CD4-positive, alpha-beta T cell treated with Interleukin-6 at 100 ng/mL for 8 hours (primary cell): ENCODE measurements around the gene ABHD2.
A peak's percentile ranks its signal among the peaks of the same experiment; 100 is the strongest.
"Not testable (repeated sequence)": the region's sequence is repeated elsewhere in the genome, so short reads cannot be mapped to it uniquely, and the experiment has no call there.

Experiments used
- DNase-seq: peaks from one replicate; pipeline ENCODE4 v3.0.0-alpha.2; 2020; ENCODE audit warnings: mixed read lengths, low spot score

ABHD2 gene

GRCh38 chr15:89227425-89227824 lies 139.2 kb downstream of the ABHD2 start:
- no peak for DNase-seq

GRCh38 chr15:89230277-89230676 lies 142.0 kb downstream of the ABHD2 start:
- no peak for DNase-seq

DNA sequence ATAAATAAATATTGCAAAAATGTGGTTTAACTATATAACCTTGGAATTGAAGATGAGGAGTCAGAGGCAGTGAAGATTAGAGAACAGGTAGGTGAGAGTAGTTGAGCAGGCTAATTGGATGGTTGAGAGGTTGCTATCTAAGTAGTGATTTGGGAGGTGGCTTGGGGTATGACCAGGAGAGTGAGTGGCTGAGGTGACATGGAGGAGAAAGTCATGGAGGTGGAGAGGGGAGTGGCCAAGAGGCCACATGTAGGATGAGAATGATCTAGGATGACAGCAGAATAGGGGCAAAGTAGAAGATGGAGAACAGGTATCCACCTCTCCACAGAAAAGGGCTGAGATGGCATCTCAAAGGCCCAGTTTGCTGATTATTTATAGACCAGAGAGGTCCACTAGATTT lies 143.6 kb downstream of the ABHD2 start:
- DNase-seq, result no peak

DNA sequence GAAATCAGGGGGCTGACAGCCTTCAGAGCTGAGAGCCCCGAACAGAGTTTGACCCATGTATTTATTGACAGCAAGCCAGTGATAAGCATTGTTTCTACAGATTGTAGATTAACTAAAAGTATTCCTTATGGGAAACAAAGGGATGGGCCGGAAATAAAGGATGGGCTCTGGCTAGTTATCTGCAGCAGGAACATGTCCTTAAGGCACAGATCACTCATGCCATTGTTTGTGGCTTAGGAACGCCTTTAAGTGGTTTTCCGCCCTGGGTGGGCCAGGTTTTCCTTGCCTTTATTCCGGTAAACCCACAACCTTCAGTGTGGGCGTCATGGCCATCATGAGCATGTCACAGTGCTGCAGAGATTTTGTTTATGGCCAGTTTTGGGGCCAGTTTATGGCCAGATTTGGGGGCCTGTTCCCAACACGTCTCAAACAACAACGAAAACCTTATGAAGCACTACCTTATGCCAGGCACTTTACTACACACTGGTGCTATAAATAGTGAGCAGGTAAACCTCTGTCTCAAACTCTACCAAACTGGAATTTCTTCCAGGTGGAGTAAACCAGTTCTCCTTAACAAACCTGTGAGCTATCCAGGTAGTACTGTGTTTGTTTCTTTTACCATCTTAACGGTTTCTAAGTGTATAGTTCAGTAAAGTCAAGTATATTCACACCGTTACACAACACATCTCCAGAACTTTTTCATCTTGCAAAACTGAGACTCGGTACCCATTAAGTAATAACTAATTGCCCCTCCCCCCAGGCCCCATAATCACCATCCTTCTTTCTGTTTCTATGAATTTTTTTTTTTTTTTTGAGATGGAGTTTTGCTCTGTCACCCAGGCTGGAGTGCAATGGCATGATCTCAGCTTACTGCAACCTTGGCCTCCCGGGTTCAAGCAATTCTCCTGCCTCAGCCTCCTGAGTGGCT lies 151.9 kb downstream of the ABHD2 start:
- not testable (repeated sequence) for DNase-seq

DNA sequence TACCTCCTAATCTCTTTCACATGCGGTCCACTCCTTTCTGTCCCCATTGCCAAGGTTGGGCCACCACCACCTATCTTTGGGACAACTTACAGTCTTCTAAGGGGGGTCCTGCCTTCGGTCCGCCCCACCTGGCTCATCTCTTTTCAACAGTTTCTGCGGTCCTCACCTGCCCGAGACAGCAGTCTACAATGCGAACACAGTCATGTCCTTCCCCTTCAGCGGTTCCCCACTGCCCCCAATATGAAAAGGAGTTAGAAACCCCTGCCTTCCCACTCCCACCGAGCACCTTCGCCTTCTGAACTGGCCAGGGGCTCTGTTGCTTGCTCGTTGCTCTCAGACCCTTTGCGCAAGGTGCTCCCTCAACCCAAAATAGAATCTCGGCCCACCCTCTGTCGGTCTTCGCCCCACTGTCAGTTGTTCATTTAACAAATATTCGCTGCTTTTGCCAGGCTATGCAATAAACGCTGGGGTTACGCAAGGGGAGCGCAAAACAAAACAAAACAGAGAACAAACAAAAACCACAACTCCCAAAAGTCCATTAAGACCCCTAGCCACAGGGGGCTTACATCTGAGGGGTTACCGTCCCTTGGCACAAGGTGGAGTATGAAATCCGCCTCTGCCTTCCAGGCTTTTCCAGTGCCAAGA lies 154.9 kb downstream of the ABHD2 start:
- DNase-seq, result no peak

DNA sequence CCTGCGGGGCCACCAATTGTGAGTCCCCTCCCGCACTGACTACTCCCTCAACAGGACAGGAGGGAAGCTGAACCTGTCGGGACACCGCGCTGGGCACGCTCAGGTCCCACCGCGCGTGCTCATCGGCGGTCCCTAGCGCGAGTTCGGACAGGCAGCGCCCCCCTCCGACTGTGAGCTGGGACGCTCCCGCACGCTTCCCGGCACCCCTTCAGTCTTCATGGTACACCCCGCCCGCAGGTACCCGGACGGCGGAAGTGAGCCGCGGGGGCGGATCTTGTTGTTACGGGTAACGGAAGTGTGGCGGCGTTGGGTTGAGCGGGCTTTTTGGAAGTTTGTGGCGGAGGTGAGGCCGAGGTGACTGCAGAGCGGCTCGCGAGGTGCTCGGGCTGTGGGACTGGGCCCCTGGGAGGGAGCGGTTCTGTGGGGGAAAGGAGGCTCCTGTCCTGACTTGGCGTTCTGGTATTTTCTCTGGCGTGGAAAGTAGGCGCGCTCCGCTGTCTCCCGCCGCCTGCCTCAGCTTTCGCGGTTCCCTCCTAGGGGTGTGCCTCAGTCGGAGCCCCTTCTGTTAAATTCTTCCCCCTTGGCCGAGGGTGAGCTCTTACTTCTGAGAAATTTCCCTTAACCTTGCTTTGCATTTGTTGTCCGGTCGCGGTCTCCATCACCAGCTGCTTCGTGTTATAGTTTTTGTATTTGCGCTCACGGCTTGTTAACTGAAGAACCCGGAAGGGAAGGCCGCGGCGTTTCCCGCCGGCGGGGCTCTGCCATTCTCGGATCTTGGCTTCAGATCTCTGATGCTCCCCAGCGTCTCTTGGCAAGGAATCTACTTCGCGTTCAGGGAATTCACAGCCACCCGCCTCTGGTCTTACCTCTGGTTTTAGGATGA lies 155.7 kb downstream of the ABHD2 start, which contains the start of gene FANCI:
Gene FANCI, plus strand, starts transcription at position 289 of the 883 bp plus-strand sequence. CDS start 3,669 bp downstream, outside the sequence.
- peak; percentile 95 for DNase-seq

GRCh38 chr15:89244574-89244903 lies 156.3 kb downstream of the ABHD2 start:
- no peak for DNase-seq

DNA sequence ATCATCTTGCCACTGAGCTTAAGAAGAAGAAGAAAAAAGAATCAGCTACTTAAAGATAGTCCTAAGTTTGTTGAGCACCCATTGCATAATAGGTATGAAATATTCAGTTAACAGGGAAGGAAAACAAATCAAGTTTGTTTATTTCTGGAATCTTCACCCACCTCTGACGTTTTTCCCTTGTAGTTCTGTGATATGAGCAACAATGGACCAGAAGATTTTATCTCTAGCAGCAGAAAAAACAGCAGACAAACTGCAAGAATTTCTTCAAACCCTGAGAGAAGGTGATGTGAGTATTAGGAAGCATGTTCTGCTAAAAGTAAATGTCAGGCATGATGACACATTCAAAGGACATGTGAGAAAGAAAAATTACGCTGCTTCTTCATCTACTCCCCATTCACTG lies 159.2 kb downstream of the ABHD2 start:
- no peak for DNase-seq

- no peak for DNase-seq
Measured at GRCh38 chr15:89248584-89248983, 160.3 kb downstream of the ABHD2 start.

DNA sequence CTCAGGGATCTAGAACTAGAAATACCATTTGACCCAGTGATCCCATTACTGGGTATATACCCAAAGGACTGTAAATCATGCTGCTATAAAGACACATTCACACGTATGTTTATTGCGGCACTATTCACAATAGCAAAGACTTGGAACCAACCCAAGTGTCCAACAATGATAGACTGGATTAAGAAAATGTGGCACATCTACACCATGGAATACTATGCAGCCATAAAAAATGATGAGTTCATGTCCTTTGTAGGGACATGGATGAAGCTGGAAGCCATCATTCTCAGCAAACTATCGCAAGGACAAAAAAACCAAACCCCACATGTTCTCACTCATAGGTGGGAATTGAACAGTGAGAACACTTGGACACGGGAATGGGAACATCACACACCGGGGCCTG lies 161.9 kb downstream of the ABHD2 start:
- not testable (repeated sequence) for DNase-seq
